DMS153 (cell line): ENCODE data around the gene ATP11A.
A peak's percentile ranks its signal among the peaks of the same experiment; 100 is the strongest.
"Not testable (repeated sequence)": the region's sequence is repeated elsewhere in the genome, so short reads cannot be mapped to it uniquely, and the experiment has no call there.

Source experiments
- DNase-seq: peaks from one replicate; lab custom pipeline; 2025; lab: John Stamatoyannopoulos, UW

Gene ATP11A

GRCh38 chr13:112881656-112882554 is 192.1 kb downstream of the ATP11A start:
- no peak for DNase-seq

- no peak for DNase-seq
Measured at GRCh38 chr13:112882555-112883024, 192.8 kb downstream of the ATP11A start.

GRCh38 chr13:112883241-112883945 is 193.6 kb downstream of the ATP11A start:
- DNase-seq, result no peak

- not testable (repeated sequence) for DNase-seq
Measured at GRCh38 chr13:112884700-112885099, 194.9 kb downstream of the ATP11A start.

GRCh38 chr13:112885242-112885781 is 195.5 kb downstream of the ATP11A start:
- no peak for DNase-seq

GRCh38 chr13:112885782-112886268 is 196.0 kb downstream of the ATP11A start:
- peak; percentile 86 for DNase-seq

GRCh38 chr13:112887151-112887550 is 197.3 kb downstream of the ATP11A start:
- DNase-seq, result no peak

- DNase-seq, result no peak
Measured at GRCh38 chr13:112887557-112887991, 197.7 kb downstream of the ATP11A start.

- DNase-seq, result no peak
Measured at GRCh38 chr13:112888238-112889111, 198.6 kb downstream of the ATP11A start.

GRCh38 chr13:112889351-112890290 is 199.8 kb downstream of the ATP11A start:
- no peak for DNase-seq

GRCh38 chr13:112890316-112891145 is 200.7 kb downstream of the ATP11A start:
- no peak for DNase-seq

GRCh38 chr13:112891477-112892401 is 201.9 kb downstream of the ATP11A start:
- peak; percentile 82 for DNase-seq

GRCh38 chr13:112892426-112893206 is 202.8 kb downstream of the ATP11A start:
- no peak for DNase-seq

- DNase-seq, result no peak
Measured at GRCh38 chr13:112893207-112893569, 203.3 kb downstream of the ATP11A start.

- peak; percentile 24 for DNase-seq
Measured at GRCh38 chr13:112893570-112894422, 204.0 kb downstream of the ATP11A start.

GRCh38 chr13:112894423-112894672 is 204.5 kb downstream of the ATP11A start:
- no peak for DNase-seq
